GM10248 (cell line): ENCODE data around the gene UBAP2.

Experiments used
- CTCF ChIA-PET: fragments of 300-600 bp; sonication (Branson Sonifier 250); formaldehyde crosslinking; extraction: SDS; loops from one replicate; lab custom pipeline; 2021; ENCODE audit warnings: antibody characterized with exemption; lab: Yijun Ruan, JAX
- POLR2A ChIA-PET: fragments of 350-650 bp; sonication (Branson Sonifier 250); formaldehyde crosslinking; extraction: SDS; loops from one replicate; lab custom pipeline; 2020; ENCODE audit warnings: antibody characterized with exemption; lab: Yijun Ruan, JAX
- DNase-seq: peaks from one replicate; pipeline ENCODE4 v3.0.0; 2012; ENCODE audit errors: extremely low spot score
- TF ChIP-seq, protein P1 (sequence below): IDR thresholded peaks from 2 replicates; pipeline ENCODE4 v1.5.1; 2012; ENCODE audit warnings: mild to moderate bottlenecking, low read depth; ENCODE audit errors: extremely low read depth, missing control alignments, control extremely low read depth

Gene UBAP2

GRCh38 chr9:33884856-33885701, 163.6 kb downstream of the UBAP2 start:
- DNase-seq, result no peak
- ChIA-PET CTCF (interaction anchor here (0.8 to 1.7 kb wide), 7 partner anchors 16 to 367 kb away, joined by 3 to 7 read pairs (median 3); no protein-coding TSS in a partner anchor), POLR2A (no interaction called here)
- TF ChIP-seq, protein P1, sequence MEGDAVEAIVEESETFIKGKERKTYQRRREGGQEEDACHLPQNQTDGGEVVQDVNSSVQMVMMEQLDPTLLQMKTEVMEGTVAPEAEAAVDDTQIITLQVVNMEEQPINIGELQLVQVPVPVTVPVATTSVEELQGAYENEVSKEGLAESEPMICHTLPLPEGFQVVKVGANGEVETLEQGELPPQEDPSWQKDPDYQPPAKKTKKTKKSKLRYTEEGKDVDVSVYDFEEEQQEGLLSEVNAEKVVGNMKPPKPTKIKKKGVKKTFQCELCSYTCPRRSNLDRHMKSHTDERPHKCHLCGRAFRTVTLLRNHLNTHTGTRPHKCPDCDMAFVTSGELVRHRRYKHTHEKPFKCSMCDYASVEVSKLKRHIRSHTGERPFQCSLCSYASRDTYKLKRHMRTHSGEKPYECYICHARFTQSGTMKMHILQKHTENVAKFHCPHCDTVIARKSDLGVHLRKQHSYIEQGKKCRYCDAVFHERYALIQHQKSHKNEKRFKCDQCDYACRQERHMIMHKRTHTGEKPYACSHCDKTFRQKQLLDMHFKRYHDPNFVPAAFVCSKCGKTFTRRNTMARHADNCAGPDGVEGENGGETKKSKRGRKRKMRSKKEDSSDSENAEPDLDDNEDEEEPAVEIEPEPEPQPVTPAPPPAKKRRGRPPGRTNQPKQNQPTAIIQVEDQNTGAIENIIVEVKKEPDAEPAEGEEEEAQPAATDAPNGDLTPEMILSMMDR, result no peak

DNA sequence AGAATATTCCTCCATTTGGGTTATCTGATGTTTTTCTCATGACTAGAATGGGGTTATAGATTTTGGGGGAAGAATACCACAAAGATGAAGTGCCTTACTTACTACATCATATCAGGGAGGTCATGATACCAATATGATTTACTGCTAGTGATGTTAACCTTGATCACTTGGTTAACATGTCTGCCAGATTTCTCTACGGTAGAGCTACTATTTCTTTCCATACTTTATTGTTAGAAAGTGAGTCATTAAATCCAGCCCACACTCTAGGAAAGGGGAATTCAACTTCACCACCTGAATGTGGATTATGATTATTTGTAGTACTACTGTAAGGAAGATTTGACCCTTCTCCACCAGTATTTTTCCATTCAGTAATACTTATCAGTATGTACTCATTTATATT, 167.1 kb downstream of the UBAP2 start:
- no peak for DNase-seq
- TF ChIP-seq, protein P1, result no peak
- ChIA-PET CTCF (interaction anchor here (0.8 to 1.8 kb wide), 2 partner anchors 22 to 68 kb away, joined by 3 to 4 read pairs; no protein-coding TSS in a partner anchor), POLR2A (no interaction called here)

GRCh38 chr9:33880211-33881089, 168.2 kb downstream of the UBAP2 start:
- ChIA-PET CTCF (interaction anchor here (1.0 kb wide), 1 partner anchor 102 kb away, joined by 4 read pairs; no protein-coding TSS in a partner anchor), POLR2A (no interaction called here)
- DNase-seq, result no peak
- TF ChIP-seq, protein P1, result no peak

GRCh38 chr9:33878691-33879366, 169.9 kb downstream of the UBAP2 start:
- TF ChIP-seq, protein P1, result no peak
- CTCF ChIA-PET, result no interaction called here
- no peak for DNase-seq
- POLR2A ChIA-PET, result no interaction called here

DNA sequence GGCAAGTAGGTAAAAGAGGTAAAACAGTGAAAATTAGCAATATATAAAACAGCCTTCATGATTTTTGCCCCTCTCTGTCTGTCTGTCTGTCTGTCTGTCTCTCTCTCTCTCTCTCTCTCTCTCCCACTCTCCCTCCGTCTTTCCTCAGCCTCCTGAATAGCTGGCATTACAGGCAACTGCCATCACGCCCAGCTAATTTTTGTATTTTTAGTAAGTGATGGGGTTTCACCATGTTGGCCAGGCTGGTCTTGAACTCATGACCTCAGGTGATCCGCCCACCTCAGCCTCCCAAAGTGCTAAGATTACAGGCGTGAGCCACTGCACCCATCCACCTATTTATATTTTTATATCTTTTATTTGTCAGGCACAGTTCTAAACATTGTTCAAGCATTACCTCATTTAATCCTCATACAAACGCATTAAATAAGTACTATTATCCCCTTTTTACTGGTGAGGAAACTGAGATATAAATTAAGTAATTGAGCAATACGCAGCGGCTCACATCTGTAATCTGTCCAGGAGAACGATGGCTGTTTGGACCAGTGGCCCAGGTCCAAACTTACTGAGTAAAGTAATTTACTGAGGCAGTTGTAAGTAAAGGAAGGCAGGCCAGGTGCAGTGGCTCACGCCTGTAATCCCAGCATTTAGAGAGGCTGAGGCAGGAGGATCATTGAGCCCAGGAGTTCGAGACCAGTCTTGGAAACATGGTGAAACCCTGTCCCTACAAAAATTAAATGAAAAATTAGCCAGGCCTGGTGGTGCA, 170.8 kb downstream of the UBAP2 start:
- POLR2A ChIA-PET, result no interaction called here
- TF ChIP-seq, protein P1, result no peak
- CTCF ChIA-PET, result no interaction called here
- no peak for DNase-seq
